Naive thymus-derived CD4-positive, alpha-beta T cell (primary cell): Measurements from ENCODE around the gene PARD3B. TPM values are rescaled to one million over a fixed set of nuclear protein-coding genes. Genes with fewer than 3 reads are reported as not detected.

Experiments
- ATAC-seq: fragments of 150-1000 bp; cut with Tn5 transposase; 2 replicates; pipeline ENCODE4 v1.10.0; 2021; ENCODE audit warnings: mild to moderate bottlenecking, moderate library complexity
- CTCF ChIA-PET: fragments of 350-600 bp; sonication (Branson Sonifier 250); formaldehyde crosslinking; loops from one replicate; lab custom pipeline; 2021; ENCODE audit warnings: antibody characterized with exemption; lab: Charles Lee
- POLR2A ChIA-PET: fragments of 350-600 bp; sonication (Branson Sonifier 250); formaldehyde crosslinking; loops from one replicate; lab custom pipeline; 2021; ENCODE audit warnings: antibody characterized with exemption, inconsistent platforms; lab: Charles Lee
- DNase-seq, 9 donors: peaks; one replicate each; pipeline versions ENCODE4 v3.0.0 to v3.0.0-alpha.2; 2020 to 2022; ENCODE audit warnings: mixed read lengths in 1 of 9
- H3K27ac ChIP-seq: one replicate; pipeline ENCODE4 v1.7.0; 2013; ENCODE audit warnings: mild to moderate bottlenecking, low read depth, low read length, moderate library complexity
- H3K27me3 ChIP-seq, 2 donors: one replicate each; pipeline ENCODE4 v1.7.0; 2013; ENCODE audit warnings: low read length in 2 of 2, mild to moderate bottlenecking in 2 of 2, moderate library complexity in 2 of 2; ENCODE audit not compliant: control insufficient read depth in 2 of 2, insufficient read depth in 2 of 2
- H3K36me3 ChIP-seq, 3 experiments: 1 replicate in 2 of 3; 2 replicates in 1 of 3; pipeline ENCODE4 v1.7.0; 2013; ENCODE audit warnings: low read length in 3 of 3, mild to moderate bottlenecking in 3 of 3, moderate library complexity in 1 of 3; ENCODE audit not compliant: insufficient read depth in 3 of 3, control insufficient read depth in 2 of 3
- H3K4me1 ChIP-seq, 2 donors: one replicate each; pipeline ENCODE4 v1.7.0; 2013; ENCODE audit warnings: low read length in 2 of 2, mild to moderate bottlenecking in 2 of 2, moderate library complexity in 1 of 2; ENCODE audit not compliant: control insufficient read depth in 2 of 2, insufficient read depth in 2 of 2
- H3K4me3 ChIP-seq: 2 replicates; pipeline ENCODE4 v1.7.0; 2013; ENCODE audit warnings: mild to moderate bottlenecking, low read length
- H3K9me3 ChIP-seq, 3 experiments: 1 replicate in 2 of 3; 2 replicates in 1 of 3; pipeline ENCODE4 v1.7.0; 2013; ENCODE audit warnings: low read length in 3 of 3; ENCODE audit not compliant: control insufficient read depth in 2 of 3
- H3K27ac Mint-ChIP-seq, 9 donors: one replicate each; pipeline ENCODE4 v1.8.0; 2020 to 2022; ENCODE audit warnings: mixed read lengths in 9 of 9, mild to moderate bottlenecking in 8 of 9, moderate library complexity in 5 of 9, inconsistent platforms in 2 of 9
- H3K27me3 Mint-ChIP-seq, 5 donors: one replicate each; pipeline ENCODE4 v1.8.0; 2021 to 2022; ENCODE audit warnings: mixed read lengths in 5 of 5, mild to moderate bottlenecking in 1 of 5
- H3K36me3 Mint-ChIP-seq, 5 donors: one replicate each; pipeline ENCODE4 v1.8.0; 2020 to 2022; ENCODE audit warnings: mixed read lengths in 5 of 5, mild to moderate bottlenecking in 3 of 5, inconsistent platforms in 1 of 5
- H3K4me1 Mint-ChIP-seq, 7 donors: one replicate each; pipeline ENCODE4 v1.8.0; 2020 to 2022; ENCODE audit warnings: mixed read lengths in 7 of 7, mild to moderate bottlenecking in 3 of 7, inconsistent platforms in 1 of 7
- H3K4me3 Mint-ChIP-seq, 10 donors: one replicate each; pipeline ENCODE4 v1.8.0; 2020 to 2022; ENCODE audit warnings: mild to moderate bottlenecking in 10 of 10, mixed read lengths in 10 of 10, moderate library complexity in 6 of 10, inconsistent platforms in 2 of 10
- H3K9me3 Mint-ChIP-seq, 11 donors: one replicate each; pipeline ENCODE4 v1.8.0; 2020 to 2022; ENCODE audit warnings: mixed read lengths in 11 of 11, mild to moderate bottlenecking in 4 of 11, inconsistent platforms in 1 of 11, moderate library complexity in 1 of 11
- intact Hi-C, 2 donors: fragments of 100-400 bp; cut with micrococcal nuclease; formaldehyde crosslinking; loops; one replicate each; pipeline ENCODE4 v1.15.1; 2023
- polyA plus RNA-seq, 2 donors: library from polyadenylated mRNA; unstranded; fragments of 300-500 nt; fragmentation: Illumina TruSeq; gene quantifications; one replicate each; pipeline ENCODE4 v1.2.3, GENCODE V29; 2021
- total RNA-seq, 6 experiments: library from RNA in 5 of 6; stranded (reverse) in 5 of 6; gene quantifications; 1 replicate in 5 of 6; 2 replicates in 1 of 6; pipeline ENCODE4 v1.2.3 and lab custom pipeline; 2021 to 2026

The PARD3B gene
- total and polyA plus RNA-seq, 7 experiments from 2014 or later: 0.22 to 4.0 (median 0.87) TPM

GRCh38 chr2:205650931-205651330 is 1105.7 kb downstream of the PARD3B start:
- Histone ChIP-seq H3K27me3 (no peaks in the 10 kb centered on the region), H3K27ac (no peak overlapping the region), H3K4me3 (no peak overlapping the region), H3K9me3 (no peaks in the 10 kb centered on the region), H3K4me1 (no peaks in the 10 kb centered on the region), H3K36me3 (no peaks in the 10 kb centered on the region)
- peaks cover 0 to 7% (median 0%) of the 10 kb centered on the region in 5 donors for H3K27me3 Mint-ChIP-seq
- intact Hi-C loops: no loop called here
- ChIA-PET POLR2A (interaction anchor here (1.0 kb wide), 1 partner anchor 9 kb away, joined by 4 read pairs; no protein-coding TSS in a partner anchor), CTCF (interaction anchor here (1.3 kb wide), 1 partner anchor 274 kb away, joined by 3 read pairs; no protein-coding TSS in a partner anchor)
- no peak overlapping the region for H3K27ac Mint-ChIP-seq
- H3K9me3 Mint-ChIP-seq: no peaks in the 10 kb centered on the region
- peaks cover 0 to 2% (median 0%) of the 10 kb centered on the region in 5 donors for H3K36me3 Mint-ChIP-seq
- no peak for DNase-seq
- H3K4me1 Mint-ChIP-seq: no peaks in the 10 kb centered on the region
- ATAC-seq: no peak
- no peak overlapping the region for H3K4me3 Mint-ChIP-seq

- Mint-ChIP-seq H3K27me3 (peaks cover 0 to 4% (median 0%) of the 10 kb centered on the region in 5 donors), H3K36me3 (peaks cover 0 to 2% (median 0%) of the 10 kb centered on the region in 5 donors), H3K27ac (no peak overlapping the region), H3K4me1 (no peaks in the 10 kb centered on the region), H3K9me3 (no peaks in the 10 kb centered on the region), H3K4me3 (no peak overlapping the region)
- Histone ChIP-seq H3K36me3 (no peaks in the 10 kb centered on the region), H3K4me3 (no peak overlapping the region), H3K27ac (no peak overlapping the region), H3K4me1 (no peaks in the 10 kb centered on the region), H3K9me3 (no peaks in the 10 kb centered on the region), H3K27me3 (no peaks in the 10 kb centered on the region)
- DNase-seq: no peak
- intact Hi-C loops: no loop called here
- CTCF ChIA-PET: interaction anchor here (1.3 kb wide), 1 partner anchor 274 kb away, joined by 3 read pairs; no protein-coding TSS in a partner anchor
- POLR2A ChIA-PET: interaction anchor here (1.0 kb wide), 1 partner anchor 8 kb away, joined by 4 read pairs; no protein-coding TSS in a partner anchor
- no peak for ATAC-seq
Observed at GRCh38 chr2:205651719-205652118, 1106.4 kb downstream of the PARD3B start.

GRCh38 chr2:205654878-205655605 is 1109.8 kb downstream of the PARD3B start:
- Mint-ChIP-seq H3K27me3 (peaks cover 0 to 4% (median 0%) of the 10 kb centered on the region in 5 donors), H3K9me3 (peaks cover 0 to 3% (median 0%) of the 10 kb centered on the region in 11 donors), H3K4me3 (no peak overlapping the region), H3K4me1 (peaks cover 0 to 7% (median 3%) of the 10 kb centered on the region in 7 donors), H3K27ac (no peak overlapping the region), H3K36me3 (peaks cover 0 to 3% (median 0%) of the 10 kb centered on the region in 5 donors)
- POLR2A ChIA-PET: no interaction called here
- no peaks in the 10 kb centered on the region for H3K36me3 ChIP-seq
- H3K27ac ChIP-seq: no peak overlapping the region
- intact Hi-C loops: no loop called here
- ATAC-seq: no peak
- DNase-seq: no peak
- CTCF ChIA-PET: no interaction called here
- no peaks in the 10 kb centered on the region for H3K9me3 ChIP-seq
- no peaks in the 10 kb centered on the region for H3K4me1 ChIP-seq
- H3K4me3 ChIP-seq: no peak overlapping the region
- no peaks in the 10 kb centered on the region for H3K27me3 ChIP-seq

GRCh38 chr2:205655779-205656456 is 1110.6 kb downstream of the PARD3B start:
- Mint-ChIP-seq H3K27ac (no peak overlapping the region), H3K9me3 (peaks cover 0 to 3% (median 0%) of the 10 kb centered on the region in 11 donors), H3K4me3 (no peak overlapping the region), H3K4me1 (peaks cover 8 to 15% (median 11%) of the 10 kb centered on the region in 7 donors), H3K27me3 (peaks cover 0 to 4% (median 0%) of the 10 kb centered on the region in 5 donors), H3K36me3 (peaks cover 0 to 5% (median 0%) of the 10 kb centered on the region in 5 donors)
- POLR2A ChIA-PET: interaction anchor here (0.6 kb wide), 1 partner anchor 116 kb away, joined by 3 read pairs; no protein-coding TSS in a partner anchor
- no peaks in the 10 kb centered on the region for H3K27me3 ChIP-seq
- DNase-seq (no peak), ATAC-seq (no peak)
- H3K4me1 ChIP-seq: peaks cover 0 to 8% of the 10 kb centered on the region in 2 donors
- H3K9me3 ChIP-seq: no peaks in the 10 kb centered on the region
- H3K4me3 ChIP-seq: no peak overlapping the region
- intact Hi-C loops: no loop called here
- no peaks in the 10 kb centered on the region for H3K36me3 ChIP-seq
- CTCF ChIA-PET: no interaction called here
- H3K27ac ChIP-seq: no peak overlapping the region

- Histone ChIP-seq H3K27ac (no peak overlapping the region), H3K4me3 (no peak overlapping the region), H3K36me3 (no peaks in the 10 kb centered on the region), H3K4me1 (peaks cover 0 to 13% of the 10 kb centered on the region in 2 donors), H3K9me3 (no peaks in the 10 kb centered on the region), H3K27me3 (no peaks in the 10 kb centered on the region)
- Mint-ChIP-seq H3K4me1 (peaks cover 10 to 21% (median 17%) of the 10 kb centered on the region in 7 donors), H3K27ac (no peak overlapping the region), H3K36me3 (peaks cover 0 to 6% (median 0%) of the 10 kb centered on the region in 5 donors), H3K4me3 (no peak overlapping the region), H3K27me3 (peaks cover 0 to 4% (median 0%) of the 10 kb centered on the region in 5 donors), H3K9me3 (peaks cover 0 to 3% (median 0%) of the 10 kb centered on the region in 11 donors)
- intact Hi-C loops: no loop called here
- ChIA-PET CTCF (no interaction called here), POLR2A (no interaction called here)
- no peak for ATAC-seq
- DNase-seq: no peak
Observed at GRCh38 chr2:205656461-205656860, 1111.2 kb downstream of the PARD3B start.

- peaks cover 0 to 3% (median 0%) of the 10 kb centered on the region in 11 donors for H3K9me3 Mint-ChIP-seq
- no peak overlapping the region for H3K27ac Mint-ChIP-seq
- H3K36me3 ChIP-seq: no peaks in the 10 kb centered on the region
- H3K27ac ChIP-seq: no peak overlapping the region
- H3K4me3 Mint-ChIP-seq: no peak overlapping the region
- H3K27me3 Mint-ChIP-seq: peaks cover 0 to 4% (median 0%) of the 10 kb centered on the region in 5 donors
- no peaks in the 10 kb centered on the region for H3K27me3 ChIP-seq
- peaks cover 10 to 23% (median 19%) of the 10 kb centered on the region in 7 donors for H3K4me1 Mint-ChIP-seq
- ATAC-seq: no peak
- CTCF ChIA-PET: no interaction called here
- POLR2A ChIA-PET: no interaction called here
- no peak for DNase-seq
- no peaks in the 10 kb centered on the region for H3K9me3 ChIP-seq
- peaks cover 0 to 6% (median 0%) of the 10 kb centered on the region in 5 donors for H3K36me3 Mint-ChIP-seq
- H3K4me1 ChIP-seq: peaks cover 0 to 13% of the 10 kb centered on the region in 2 donors
- no peak overlapping the region for H3K4me3 ChIP-seq
- intact Hi-C loops: no loop called here
Observed at GRCh38 chr2:205656941-205657340, 1111.7 kb downstream of the PARD3B start.
